GM19023 (cell line): Measurements from ENCODE around the gene FAM170B.

Experiments used
- ATAC-seq: cut with Tn5 transposase; IDR thresholded peaks from one replicate; pipeline ENCODE4 v1.9.1; 2021; ENCODE audit warnings: mild to moderate bottlenecking, moderate library complexity; ENCODE audit not compliant: unreplicated experiment

Gene FAM170B

DNA sequence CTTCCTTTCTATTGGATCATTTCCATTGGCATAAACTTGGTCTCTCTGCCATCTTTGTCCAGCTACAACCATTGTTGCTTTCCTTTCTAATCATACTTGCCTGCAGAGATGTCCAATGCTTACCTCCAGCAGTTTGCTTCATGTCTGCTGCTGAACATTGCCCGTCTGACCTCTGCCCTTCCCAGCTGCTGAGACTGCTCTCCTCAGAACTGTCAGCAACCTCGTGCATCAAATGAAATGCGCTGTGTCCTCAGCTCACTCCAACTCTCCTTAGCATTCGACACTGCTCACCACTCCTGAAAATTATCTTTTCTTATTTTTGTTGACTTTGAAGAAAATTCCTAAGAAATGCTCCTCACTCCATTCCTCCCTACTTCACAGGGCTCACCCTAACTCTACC is 5.0 kb downstream of the FAM170B start:
- no peak for ATAC-seq

DNA sequence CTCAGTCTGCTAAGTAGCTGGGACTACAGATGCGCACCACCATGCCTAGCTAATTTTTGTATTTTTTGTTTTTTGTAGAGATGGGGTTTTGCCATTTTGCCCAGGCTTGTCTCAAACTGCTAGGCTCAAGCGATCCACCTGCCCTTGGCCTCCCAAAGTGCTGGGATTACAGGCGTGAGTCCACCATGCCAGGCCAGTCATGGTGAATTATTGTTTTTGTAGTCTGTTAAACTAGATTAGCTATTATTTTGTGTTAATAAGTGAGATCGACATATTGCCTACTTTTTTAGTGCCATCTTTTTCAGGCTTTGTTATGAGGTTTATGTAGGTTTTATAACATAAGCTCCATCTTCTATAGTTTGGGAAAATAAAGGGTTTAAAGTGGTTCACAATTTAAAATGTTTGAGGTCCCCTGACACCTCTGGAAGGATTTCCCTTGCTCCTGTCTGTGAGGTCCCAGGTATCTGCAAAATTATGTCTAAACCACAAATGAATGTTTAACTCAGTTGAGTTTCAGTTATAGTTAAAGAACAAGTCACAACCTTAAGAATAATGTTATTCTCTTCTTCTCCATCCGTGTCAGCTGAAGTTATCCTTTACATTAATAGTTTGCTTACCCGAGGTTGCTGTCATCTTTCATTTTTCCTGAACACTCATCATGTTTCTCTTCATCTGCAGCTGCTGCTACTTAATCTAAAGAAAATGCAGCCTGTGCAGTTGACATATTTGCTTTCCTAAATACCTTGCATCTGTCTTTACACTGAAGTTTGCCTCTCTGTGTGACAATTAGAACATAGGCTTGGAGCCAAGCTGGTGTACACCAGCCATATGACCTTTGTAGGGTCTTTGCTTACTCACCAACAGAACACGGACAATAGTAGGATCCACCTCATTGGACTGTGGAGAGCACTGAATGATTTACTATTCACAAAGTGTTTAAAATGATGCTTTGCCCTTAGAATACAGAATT is 9.6 kb downstream of the FAM170B start:
- ATAC-seq: no peak

DNA sequence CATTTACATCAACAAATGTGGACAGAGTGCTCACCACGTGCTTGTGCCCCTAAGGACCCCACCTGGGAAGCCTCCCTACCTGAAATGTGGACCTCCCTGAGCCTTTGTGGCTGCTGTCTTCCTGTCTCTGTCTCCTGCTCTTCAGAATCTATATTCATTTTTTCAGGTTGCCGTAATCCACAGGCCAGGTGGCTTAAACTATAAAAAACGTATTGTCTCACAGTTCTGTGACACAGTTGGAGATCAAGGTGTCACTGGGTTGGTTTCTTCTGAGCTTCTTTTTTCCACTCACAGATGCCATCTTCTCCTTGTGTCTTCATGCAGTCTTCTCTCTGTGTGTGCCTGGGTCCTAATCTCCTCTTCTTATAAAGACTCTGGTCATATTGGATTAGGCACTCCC is 12.9 kb downstream of the FAM170B start:
- no peak for ATAC-seq

DNA sequence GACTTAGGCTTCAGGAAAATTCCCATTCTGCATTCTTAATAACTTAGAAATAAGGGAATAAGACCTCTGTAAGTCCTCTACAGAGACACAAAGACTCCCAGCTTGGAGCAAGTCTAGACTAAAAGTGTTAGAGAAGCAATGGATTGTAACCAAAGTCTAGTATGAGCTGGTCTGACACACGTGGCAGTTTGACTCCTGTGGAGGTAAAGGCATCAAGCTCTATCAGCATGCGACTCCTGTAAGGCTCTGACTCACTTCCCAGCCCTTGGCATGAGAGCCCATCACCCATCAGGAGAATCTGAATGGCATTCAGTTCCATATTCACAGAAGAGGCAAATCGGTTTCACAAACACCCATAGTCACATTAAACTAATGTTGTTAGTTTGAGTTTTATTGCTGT is 14.1 kb downstream of the FAM170B start:
- ATAC-seq: no peak

DNA sequence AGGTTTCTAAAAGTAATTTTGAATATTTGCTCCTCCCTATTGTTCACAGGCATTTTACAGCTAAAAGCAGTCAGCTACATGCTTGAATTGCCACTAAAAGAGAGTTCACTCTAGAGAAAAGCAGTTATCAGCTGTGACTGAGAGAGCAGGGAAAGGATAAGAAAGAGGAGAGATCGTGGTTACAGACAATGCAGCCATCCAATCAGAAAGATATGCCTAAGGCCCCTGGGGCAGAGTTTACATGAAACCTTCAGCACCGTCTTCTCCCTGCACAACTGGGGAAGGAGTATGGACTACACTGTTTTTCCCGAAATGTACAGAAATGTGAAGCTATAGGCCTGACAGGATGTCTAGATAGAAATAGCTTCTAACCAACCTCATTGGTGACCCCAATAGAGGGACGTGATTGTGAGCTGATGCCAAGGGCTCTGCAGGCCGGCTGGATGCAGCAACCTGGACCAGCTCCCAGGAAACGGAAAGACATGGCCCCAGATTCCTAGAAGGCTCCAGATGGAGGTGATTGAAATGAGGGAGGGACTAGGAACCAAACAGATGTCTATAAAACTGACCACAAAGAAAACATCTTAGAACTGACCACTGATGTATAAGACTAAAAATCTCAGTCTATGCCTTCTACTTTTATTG is 15.3 kb downstream of the FAM170B start:
- ATAC-seq: no peak

DNA sequence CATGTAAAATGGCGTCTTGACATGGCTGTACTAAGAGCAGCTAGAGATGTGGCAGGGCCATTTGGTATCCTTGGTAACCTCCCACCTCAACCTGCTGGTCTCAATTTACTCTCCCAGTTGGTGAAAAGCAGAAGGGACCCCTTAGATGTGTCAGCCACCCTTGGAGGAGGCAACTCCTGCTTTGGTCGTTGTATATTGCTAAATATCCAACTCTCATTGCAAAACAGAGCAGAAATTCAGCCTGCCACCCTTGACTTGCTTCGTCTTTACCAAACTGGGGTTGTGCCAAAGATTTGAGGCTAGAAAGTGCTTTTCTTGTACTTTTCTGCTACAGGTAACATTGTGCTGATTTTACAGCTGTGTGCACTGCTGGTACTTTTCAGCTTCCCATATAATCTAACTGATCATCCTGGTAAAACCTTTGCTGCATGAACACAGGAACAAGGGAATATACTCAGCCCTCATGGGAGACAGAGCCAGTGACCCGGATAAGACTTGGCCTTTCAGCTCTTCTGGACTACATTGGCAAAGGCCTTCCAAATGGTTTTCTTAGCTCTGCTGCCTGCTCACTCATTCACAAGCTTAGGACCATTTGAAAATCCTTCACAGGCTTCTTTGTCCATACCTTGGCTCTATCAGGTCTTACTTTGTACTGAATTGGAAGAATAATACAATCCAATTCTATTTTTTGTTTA is 16.3 kb downstream of the FAM170B start:
- no peak for ATAC-seq

DNA sequence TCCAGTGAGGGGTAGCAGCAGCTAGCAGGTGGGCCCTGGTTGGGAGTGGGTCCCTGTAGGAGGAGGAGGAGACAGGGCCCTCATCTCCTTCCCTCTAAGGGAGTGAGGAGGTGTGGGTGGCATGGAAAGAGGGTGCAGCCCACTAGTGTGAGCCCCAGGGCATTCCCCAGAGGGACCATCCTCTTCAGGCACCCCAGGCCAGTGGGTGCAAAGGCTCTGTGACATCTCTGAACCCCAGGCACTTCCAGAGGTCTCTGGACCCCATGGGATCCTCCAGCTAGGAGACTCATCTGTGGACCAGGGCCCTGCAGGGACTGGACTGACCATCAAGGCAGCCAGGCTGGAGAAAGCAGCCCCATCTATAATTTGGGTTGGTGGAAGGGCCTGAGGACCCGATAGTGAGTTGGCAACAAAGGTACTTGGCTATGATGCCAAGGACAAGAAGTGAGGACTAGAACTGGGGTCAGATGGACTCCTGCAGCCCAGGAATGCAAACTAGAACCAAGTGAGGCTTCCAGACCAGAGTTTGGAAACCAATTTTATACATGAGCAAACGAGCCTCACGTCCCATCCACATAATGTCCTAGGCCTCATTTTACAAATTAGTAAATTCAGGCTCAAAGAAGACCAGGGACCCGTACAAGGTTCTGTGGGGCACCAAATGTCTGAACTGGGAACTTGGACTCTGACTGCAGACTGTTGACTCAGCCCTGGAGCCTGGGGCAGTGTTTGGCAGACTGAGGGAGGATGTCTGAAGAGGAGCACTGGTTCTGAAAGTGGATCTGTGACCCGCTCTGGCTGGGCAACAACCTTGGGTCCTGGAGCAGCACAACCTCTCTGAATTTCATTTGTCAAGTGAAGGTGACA is 17.1 kb downstream of the FAM170B start:
- ATAC-seq: no peak

DNA sequence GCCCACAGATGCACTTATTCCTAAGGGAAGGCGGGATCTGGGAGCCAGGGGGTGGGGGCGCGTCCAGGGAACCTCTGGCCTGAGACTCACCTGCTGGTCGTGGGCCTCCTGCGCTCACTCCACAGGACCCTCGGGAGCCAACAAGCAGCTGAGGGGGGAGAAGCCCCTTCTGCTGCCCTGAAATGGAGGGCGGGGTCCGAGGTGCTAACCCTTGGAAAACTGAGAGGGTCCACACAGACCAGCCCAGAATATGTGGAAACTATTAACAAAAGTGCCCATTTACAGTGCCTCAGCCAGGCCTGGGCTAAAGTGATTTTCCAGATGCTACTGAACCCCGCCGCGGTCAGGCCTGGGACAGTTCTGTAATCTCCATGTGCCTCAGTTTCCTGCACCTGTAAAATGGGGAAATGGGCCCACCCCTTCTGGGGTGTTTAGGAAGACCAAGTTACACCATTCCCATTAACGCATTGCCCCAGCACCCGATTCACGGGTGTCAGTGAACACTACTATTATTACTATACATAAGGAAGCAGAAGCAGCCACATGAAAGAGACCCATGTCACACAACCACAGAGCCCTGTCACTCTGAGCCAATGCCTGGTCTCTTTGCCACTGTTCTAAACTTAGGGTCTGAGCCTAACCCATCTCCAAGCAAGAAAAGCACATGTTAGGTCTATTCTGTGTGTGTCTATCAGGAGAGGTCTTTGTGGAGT is 17.9 kb downstream of the FAM170B start:
- no peak for ATAC-seq

DNA sequence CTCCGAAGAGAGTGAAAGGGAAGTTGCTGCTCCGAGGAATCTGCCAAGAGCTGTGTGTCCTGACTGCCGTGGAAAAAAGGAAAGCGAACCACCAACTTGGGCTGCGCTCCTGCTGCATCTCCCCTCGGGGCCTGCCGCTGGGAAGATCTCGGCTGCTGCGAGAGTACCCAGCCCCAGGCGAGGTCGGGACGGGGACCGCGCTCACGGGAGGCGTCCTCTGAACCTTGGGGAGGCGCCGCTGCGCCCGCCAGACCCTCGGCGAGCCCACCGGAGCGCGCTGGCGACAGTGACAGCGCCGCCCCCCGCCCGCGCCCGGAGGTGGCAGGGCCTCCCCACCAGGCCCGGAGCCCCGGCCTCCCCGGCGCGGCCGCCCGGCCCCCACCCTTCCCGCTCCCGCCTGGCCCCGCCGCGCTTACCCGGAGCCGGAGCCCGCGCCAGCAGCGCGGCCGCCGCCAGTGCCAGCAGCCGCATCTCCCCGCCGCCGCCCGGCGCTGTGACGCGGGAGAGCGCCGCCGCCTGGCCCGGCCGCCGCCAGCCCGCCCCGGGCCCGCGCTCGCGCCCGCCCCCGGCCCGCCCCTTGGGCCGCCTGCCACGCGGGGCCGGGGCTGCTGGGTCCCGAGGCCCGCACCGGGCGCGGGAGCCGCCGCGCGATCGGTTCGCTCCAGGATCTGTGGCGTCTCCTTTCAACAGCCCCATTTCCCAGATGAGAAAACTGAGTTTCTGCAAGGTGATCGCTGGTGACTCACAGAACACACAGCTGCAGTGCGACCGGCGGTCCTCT is 18.6 kb downstream of the FAM170B start, which contains the start of gene VSTM4:
Gene VSTM4 (minus strand): TSS at position 508 of the 781 bp plus-strand sequence. CDS start 37 bp downstream, at position 471.
- no peak for ATAC-seq

DNA sequence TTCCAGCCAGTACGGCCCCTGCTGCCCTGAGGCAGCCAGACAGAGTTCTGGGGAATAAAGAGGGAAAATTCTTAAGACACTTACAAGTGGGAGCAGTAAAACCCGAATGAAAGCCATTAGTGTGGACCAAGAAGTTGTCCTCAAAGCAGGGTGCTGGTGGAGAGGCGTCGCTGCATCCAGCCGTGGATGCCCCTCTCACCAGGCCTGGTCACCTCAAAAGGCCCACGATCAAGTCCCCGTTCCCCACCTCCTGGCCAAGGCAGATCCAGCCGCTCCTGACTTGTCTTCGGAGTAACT is 19.2 kb downstream of the FAM170B start:
- ATAC-seq: no peak

DNA sequence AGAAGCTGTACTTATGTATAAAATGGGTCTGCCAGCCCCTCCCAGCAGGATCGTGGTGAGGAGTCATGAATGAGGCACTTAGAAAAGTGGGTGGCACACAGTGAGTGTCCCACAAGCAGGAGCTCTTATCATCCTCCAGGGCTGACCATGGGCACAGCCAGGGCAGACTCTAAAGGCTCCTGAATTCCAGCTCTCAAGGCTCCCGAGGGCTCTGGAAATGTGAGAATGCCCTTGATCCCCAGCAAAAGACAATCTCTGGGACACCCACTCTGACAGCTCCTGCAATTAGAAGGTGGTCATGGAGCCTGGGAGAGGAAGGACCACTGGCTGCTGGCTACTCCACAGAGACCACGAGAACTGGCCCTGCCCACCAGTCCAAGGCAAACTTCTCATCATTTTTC is 20.1 kb downstream of the FAM170B start:
- no peak for ATAC-seq

DNA sequence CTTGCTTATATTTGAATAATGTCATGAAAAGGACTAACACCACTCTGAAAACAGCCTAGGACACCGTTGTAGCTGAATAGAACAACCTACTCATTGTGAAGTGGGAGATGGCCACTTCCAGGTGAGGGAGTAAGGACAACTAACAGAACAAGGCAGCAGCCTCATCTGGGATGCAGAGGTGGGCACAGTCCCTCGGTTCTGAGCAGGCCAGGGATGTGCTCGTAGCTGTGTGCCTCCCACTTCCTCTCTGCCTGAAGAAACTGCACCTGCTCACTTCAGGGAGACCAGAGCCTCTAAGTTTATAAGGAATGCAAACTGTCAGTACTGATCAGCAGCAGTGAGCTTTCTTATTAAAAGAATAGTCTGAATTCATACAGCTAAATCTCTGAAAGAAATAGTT is 21.0 kb downstream of the FAM170B start:
- ATAC-seq: no peak

DNA sequence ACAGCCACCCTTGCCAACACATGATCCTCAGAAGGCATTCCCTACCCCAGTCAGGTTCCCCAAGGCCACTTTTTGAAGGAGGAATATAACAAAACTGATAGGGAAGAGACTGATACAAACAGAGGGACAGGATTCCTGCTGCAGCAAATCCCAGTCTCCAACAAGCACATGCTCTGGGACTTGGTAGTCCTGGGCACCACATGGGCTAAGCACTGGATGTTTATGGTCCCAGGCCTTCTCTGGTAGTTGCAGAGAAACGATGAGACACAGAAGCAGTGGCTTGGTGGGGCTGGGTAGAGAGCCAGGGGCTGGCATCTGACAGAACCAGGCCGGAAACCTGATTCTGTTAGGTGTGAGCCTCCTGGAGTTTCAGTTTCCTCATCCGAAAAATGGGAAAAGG is 21.7 kb downstream of the FAM170B start:
- ATAC-seq: no peak

DNA sequence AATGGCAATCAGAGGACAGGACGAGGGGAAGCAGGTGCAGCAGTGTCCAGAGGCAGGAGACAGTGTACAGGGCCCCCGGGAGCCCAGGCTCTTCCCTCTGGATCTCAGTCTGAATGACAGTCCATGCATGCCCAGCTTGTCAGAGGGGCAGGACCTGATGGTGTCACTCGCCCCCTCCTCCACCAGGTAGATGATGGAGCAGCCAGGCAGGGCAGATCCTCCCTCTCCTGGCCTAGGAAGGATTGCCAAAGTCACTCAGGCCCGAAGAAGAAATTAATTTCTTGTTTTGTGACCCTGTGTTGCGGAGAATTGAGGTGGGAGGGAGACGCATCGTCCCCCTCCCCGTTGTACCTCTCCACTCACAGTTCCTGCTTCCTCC is 22.5 kb downstream of the FAM170B start:
- no peak for ATAC-seq

DNA sequence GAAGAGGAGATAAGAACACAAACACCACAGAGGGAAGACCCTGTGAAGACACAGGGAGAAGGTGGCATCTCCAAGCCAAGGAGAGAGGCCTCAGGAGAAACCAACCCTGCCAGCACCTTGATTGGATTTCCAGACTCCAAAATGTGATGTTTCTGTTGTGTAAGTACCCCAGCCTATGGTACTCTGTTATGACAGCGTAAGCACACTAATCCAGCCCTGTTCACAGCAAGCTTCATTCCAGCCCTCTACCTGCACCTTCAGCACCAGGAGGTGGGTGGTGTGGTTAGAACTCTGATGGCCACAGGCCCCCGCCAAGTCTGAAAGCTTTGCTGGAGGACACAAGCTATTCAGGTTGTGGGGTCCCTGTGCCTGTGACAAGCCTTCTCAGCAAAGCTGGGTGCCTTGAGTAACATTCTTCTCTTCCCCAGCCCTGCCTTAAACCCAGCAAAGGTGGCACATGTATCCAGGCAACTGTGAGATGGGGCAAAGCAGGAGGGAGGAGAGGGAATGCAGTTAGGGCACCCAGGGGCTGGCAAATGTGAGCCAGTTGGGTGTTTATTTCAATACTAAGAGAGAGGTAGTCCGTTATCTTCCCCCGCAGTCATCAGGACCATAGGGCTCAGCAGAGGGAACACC is 23.0 kb downstream of the FAM170B start:
- no peak for ATAC-seq

DNA sequence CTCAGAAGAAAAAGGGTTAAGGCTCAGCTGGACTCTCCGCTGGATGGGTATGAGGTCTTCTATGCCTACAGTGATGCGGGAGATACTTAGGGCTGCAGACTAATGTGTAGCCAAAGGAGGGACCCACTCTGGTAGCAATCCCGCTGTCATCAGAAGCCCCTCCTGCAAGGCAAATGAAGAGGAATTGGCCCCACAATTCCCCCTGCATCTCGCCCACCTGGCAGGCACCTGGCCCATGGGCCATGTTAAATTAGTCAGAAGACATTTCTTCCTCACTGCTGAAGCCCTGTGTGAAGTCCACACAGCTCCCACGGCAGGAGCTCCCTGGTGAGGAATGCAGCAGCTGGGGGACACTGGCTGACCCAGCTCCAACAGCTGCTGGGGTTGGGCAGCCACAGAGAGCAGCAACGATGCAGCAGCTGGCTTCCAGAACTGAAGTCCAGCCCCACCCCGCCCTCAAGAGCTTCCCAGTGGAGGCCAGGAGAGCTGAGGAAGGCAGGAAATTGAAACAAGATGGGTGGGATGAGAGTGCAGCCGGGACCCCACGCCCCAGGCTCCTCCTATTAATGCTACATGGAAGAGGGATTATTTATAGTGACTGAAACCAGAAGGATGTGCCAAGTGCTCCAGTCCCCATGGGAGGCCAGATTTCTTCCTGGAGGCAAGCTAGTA is 24.0 kb downstream of the FAM170B start:
- ATAC-seq: no peak

DNA sequence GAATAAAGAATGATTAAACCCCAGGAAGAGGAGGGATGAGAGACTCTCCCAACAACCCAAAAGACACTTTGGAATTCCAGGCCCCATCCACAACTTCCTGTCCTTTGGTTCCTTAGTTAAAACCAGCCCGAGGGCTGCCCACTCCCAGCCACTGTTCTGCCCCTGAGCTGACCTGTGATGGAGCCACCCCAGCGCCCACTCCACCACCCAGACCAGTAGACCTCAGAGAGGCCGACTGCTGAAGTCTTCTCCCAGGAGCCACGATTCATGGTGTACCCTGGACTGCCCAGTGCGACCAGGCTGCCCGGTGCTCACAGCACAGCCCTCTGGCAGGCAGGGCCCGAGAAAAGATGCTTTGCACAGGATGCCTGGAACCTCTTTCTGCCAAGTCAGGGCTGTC is 25.2 kb downstream of the FAM170B start:
- ATAC-seq: no peak

DNA sequence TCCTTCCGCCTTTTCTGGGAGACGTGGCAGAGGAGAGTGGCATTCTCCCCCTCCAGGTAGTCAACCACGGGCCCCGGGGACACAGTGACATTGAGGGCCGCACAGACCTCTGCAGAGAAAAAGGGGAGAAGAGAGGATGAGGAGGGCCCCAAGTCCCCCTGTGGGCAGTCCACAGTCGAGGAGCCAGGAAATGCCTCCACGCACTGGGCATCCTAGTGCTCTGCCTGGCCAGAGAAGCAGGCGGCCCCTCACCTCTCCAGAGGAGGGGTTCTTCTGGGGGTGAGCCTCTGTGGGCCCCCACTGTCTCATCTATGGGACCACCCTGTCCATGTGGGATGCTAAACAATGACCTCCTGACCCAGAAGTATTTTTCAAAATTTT is 25.9 kb downstream of the FAM170B start:
- ATAC-seq: no peak
